ENCODE data around the gene KCNT2.

GRCh38 chr1:196442366-196442765 is 165.9 kb downstream of the KCNT2 start:
- no peak for TF ChIP-seq POLR2A (IDR thresholded peaks at IDR 0.05)
- no peak for TF ChIP-seq CTCF (IDR thresholded peaks at IDR 0.05)
